ENCODE measurements around the gene TAF6L.

DNA sequence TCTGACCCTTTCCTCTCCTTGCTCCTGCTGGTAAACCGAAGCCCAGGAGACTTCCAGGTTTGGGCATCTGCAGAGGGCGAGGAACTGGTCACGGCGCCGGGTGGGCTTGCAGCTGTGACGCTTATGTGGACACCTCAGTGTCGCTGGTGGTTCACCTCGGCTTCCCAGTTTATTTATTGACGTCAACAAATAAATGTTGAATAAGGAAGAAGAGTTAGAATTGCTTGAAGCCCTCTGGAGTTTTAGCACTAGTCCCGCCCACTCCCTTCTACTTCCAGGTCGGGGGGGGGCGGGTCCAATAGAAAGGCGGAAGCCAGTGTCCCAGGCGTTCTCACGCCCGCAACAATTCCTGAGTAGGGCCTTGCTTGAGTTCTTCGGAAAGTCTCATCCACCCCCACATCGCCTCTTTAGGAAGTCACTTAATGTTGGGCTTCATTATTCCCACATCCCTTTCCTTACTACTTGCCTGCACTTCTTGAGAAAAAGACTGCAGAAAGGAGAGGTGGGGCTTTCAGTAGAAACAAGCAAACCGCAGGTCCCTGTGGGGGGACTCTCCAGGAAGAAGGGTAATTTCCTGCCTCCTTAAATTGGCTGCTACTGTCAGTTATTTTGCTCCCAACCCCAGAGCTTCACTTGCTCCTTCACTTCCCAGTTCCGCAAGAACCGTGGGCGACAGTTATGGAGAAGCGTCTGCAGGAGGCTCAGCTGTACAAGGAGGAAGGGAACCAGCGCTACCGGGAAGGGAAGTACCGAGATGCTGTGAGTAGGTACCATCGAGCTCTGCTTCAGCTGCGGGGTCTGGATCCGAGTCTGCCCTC lies 42.8 kb upstream of the TAF6L start, which contains the start of gene TTC9C:
- no peak for TF ChIP-seq JUN (CRISPR knock-in tag; IDR thresholded peaks at IDR 0.05)
- TF ChIP-seq CREB1 (CRISPR knock-in tag; IDR thresholded peaks at IDR 0.05) = no peak
- TF ChIP-seq TEAD4 (CRISPR knock-in tag; IDR thresholded peaks at IDR 0.05) = no peak
- TF ChIP-seq, protein P1, sequence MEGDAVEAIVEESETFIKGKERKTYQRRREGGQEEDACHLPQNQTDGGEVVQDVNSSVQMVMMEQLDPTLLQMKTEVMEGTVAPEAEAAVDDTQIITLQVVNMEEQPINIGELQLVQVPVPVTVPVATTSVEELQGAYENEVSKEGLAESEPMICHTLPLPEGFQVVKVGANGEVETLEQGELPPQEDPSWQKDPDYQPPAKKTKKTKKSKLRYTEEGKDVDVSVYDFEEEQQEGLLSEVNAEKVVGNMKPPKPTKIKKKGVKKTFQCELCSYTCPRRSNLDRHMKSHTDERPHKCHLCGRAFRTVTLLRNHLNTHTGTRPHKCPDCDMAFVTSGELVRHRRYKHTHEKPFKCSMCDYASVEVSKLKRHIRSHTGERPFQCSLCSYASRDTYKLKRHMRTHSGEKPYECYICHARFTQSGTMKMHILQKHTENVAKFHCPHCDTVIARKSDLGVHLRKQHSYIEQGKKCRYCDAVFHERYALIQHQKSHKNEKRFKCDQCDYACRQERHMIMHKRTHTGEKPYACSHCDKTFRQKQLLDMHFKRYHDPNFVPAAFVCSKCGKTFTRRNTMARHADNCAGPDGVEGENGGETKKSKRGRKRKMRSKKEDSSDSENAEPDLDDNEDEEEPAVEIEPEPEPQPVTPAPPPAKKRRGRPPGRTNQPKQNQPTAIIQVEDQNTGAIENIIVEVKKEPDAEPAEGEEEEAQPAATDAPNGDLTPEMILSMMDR (IDR thresholded peaks at IDR 0.05) = no peak
- TF ChIP-seq FOXK1 (CRISPR knock-in tag; IDR thresholded peaks at IDR 0.05) = 0 out of 2 replicates have a peak, but pooled peaks have one; percentile 10
- TF ChIP-seq, protein P2, sequence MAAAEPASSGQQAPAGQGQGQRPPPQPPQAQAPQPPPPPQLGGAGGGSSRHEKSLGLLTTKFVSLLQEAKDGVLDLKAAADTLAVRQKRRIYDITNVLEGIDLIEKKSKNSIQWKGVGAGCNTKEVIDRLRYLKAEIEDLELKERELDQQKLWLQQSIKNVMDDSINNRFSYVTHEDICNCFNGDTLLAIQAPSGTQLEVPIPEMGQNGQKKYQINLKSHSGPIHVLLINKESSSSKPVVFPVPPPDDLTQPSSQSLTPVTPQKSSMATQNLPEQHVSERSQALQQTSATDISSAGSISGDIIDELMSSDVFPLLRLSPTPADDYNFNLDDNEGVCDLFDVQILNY (CRISPR knock-in tag; IDR thresholded peaks at IDR 0.05) = no peak
- TF ChIP-seq, protein P3, sequence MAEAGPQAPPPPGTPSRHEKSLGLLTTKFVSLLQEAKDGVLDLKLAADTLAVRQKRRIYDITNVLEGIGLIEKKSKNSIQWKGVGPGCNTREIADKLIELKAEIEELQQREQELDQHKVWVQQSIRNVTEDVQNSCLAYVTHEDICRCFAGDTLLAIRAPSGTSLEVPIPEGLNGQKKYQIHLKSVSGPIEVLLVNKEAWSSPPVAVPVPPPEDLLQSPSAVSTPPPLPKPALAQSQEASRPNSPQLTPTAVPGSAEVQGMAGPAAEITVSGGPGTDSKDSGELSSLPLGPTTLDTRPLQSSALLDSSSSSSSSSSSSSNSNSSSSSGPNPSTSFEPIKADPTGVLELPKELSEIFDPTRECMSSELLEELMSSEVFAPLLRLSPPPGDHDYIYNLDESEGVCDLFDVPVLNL (CRISPR knock-in tag; IDR thresholded peaks at IDR 0.05; ENCODE audit: borderline replicate concordance, low read depth) = no peak
- TF ChIP-seq, protein P4, sequence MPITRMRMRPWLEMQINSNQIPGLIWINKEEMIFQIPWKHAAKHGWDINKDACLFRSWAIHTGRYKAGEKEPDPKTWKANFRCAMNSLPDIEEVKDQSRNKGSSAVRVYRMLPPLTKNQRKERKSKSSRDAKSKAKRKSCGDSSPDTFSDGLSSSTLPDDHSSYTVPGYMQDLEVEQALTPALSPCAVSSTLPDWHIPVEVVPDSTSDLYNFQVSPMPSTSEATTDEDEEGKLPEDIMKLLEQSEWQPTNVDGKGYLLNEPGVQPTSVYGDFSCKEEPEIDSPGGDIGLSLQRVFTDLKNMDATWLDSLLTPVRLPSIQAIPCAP (CRISPR knock-in tag; IDR thresholded peaks at IDR 0.05) = 0 out of 2 replicates have a peak, but pooled peaks have one; percentile 48
- TF ChIP-seq, protein P5, sequence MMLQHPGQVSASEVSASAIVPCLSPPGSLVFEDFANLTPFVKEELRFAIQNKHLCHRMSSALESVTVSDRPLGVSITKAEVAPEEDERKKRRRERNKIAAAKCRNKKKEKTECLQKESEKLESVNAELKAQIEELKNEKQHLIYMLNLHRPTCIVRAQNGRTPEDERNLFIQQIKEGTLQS (CRISPR knock-in tag; conservative IDR thresholded peaks at IDR 0.05) = no peak
- no peak for TF ChIP-seq CREM (CRISPR knock-in tag; IDR thresholded peaks at IDR 0.05)
- TF ChIP-seq SOX15 (CRISPR knock-in tag; IDR thresholded peaks at IDR 0.05) = no peak

Measured in WTC11 (cell line).